ENCODE results near the gene TIMP1.

TIMP1 gene

DNA sequence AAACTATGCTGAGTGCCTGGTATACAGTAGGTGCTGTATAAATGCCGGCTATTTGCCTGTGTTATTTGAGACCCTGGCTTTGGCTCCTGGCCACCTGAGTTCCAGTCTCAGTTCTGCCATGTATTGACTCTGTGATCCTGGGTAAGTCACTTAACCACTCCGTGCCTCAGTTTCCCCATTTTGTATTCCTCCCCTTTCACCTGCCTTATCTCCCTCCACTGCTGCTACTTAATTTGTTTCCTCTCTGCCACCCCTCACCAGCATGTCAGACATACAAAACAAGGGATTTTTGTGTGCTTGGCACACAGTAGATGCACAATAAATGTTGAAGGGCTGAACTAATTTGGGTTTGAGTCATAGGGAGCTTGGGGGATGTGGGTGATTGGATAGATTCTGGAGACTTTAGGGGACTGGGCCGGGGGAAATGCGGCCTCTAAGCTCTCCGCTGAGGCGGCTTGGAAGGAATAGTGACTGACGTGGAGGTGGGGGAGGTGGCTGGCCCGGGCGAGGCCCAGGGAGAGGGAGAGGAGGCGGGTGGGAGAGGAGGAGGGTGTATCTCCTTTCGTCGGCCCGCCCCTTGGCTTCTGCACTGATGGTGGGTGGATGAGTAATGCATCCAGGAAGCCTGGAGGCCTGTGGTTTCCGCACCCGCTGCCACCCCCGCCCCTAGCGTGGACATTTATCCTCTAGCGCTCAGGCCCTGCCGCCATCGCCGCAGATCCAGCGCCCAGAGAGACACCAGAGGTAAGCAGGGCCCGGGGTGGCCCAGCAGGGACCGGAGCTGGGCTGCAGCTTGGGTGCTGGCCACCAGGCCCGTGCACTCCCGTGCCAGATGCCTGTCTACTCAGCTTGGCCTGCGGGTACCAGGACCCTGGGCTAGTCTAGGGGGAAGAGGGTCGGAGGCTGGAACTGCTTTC is at the start of gene TIMP1:
TSS of gene TIMP1 (plus strand) at position 706 of the 917 bp plus-strand sequence. CDS start 980 bp downstream, outside the sequence.
- no peaks in the 10 kb centered on the region for H3K9me3 ChIP-seq (ENCODE audit: control insufficient read depth, insufficient read depth, low read length)
- H3K36me3 ChIP-seq (ENCODE audit: insufficient read depth, low read length) = no peaks in the 10 kb centered on the region
- peak within 1 kb of the TSS; percentile 76 for H3K9ac ChIP-seq (ENCODE audit: low read depth, low read length)
- H3K4me1 ChIP-seq (ENCODE audit: insufficient read depth, low read length) = peaks cover 21% of the 10 kb centered on the region

DNA sequence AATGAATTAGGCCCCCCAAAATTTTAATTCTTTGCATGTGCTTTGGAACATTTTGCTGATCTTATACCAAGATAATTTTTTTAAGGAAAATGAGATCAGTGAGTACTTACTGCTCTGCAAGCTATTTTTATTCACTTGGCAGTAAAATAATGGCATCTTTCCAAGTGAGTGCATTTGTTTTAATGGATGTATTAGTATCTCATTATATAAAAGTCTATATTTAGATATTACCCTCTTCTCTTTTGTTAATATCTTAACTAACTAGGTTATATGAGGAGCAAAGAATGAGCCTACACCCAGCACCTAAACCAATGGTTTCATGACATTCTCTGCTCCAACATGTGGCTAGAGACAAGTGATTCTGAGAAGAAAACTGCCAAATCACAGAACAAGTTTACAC is 42.4 kb upstream of the TIMP1 start:
- H3K4me1 ChIP-seq (ENCODE audit: insufficient read depth, low read length) = peaks cover 5% of the 10 kb centered on the region; the same call in 1 of the 2 replicates
- no peaks in the 10 kb centered on the region for H3K36me3 ChIP-seq (ENCODE audit: insufficient read depth, low read length)
- no peaks in the 10 kb centered on the region for H3K9me3 ChIP-seq (ENCODE audit: control insufficient read depth, insufficient read depth, low read length)
- no peak overlapping the region for H3K9ac ChIP-seq (ENCODE audit: low read depth, low read length)

DNA sequence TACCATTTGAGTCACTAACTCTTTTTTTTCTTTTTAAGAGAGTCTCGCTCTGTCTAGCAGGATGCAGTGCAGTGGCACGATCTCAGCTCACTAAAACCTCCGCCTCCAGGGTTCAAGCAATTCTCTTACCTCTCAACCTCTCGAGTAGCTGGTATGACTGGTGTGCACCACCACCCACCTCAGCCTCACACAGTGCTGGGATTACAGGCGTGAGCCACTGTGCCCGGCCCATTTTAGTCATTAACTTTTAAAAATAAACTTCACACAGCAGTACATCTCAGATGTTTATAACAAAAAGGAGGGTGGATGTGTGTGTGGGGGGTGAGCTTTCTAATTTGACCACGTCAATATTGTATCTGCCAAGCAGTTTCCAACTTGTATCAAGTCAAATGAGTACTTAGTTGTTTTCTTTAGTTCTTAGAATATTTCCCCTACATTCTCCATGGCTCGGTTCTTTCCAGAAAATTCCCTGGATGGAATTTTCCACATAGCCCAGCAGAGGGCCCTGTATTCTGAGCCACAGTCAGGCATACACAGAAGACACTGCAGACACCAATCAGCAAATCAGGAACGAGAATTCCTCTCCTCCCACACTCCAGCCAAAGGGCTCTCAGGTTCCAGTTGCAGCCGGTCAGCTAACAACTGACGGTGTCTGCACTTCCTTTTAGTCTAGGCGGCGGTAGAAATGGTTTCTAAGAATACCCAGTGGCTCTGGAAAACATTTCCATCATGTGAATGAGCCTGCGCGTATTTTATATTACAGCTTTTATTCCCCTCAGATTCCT is 41.3 kb upstream of the TIMP1 start:
- Histone ChIP-seq H3K4me1 (ENCODE audit: insufficient read depth, low read length) (peaks cover 5% of the 10 kb centered on the region; the same call in 1 of the 2 replicates), H3K36me3 (ENCODE audit: insufficient read depth, low read length) (no peaks in the 10 kb centered on the region), H3K9me3 (ENCODE audit: control insufficient read depth, insufficient read depth, low read length) (no peaks in the 10 kb centered on the region), H3K9ac (ENCODE audit: low read depth, low read length) (no peak overlapping the region)

DNA sequence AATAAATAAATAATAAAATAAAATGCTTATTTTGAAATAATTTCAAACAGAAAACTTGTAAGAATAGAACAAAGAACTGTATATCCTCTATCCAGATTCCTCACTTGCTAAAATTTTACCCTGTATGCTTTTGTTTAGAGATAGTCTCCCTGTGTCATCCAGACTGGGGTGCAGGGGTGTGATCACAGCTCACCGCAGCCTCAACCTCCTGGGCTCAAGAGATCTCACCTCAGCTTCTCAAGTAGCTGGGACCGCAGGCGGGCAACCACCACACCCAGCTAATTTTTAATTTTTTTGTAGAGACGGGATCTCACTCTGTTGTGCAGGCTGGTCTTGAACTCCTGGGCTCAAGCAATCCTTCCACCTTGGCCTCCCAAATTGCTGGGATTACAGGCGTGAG is 38.7 kb upstream of the TIMP1 start:
- Histone ChIP-seq H3K9ac (ENCODE audit: low read depth, low read length) (no peak overlapping the region), H3K36me3 (ENCODE audit: insufficient read depth, low read length) (no peaks in the 10 kb centered on the region), H3K4me1 (ENCODE audit: insufficient read depth, low read length) (peaks cover 5% of the 10 kb centered on the region; the same call in 1 of the 2 replicates), H3K9me3 (ENCODE audit: control insufficient read depth, insufficient read depth, low read length) (no peaks in the 10 kb centered on the region)

DNA sequence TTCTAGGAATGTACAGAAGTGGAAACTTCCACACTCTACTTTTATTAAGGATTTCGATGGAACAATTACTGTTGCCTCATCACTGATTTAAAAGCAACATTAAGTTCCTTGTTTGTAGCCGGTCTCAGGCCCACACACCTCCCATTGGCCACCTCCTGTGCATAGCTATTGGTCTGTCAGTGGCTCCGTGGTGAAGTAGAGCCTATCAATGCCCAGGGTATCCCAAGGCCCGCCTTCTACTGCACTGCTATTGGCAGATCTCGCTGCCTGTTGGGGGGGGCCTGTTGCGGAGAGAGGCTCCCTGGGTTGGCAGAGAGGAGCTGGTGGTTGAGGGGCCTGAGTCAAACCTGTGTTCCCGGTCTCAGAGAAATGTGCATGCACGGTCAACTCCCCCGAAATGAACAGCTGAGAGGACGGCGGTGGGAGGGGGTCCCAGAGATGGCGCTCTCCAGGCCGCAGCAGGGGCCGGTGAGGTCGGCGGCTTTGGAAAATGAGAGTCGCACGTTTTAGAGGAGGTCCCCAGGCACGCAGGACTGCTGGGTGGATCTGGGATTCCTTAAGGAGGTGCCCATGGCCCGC is 26.1 kb upstream of the TIMP1 start:
- Histone ChIP-seq H3K36me3 (ENCODE audit: insufficient read depth, low read length) (no peaks in the 10 kb centered on the region), H3K9ac (ENCODE audit: low read depth, low read length) (peak overlapping the region; percentile 65)

DNA sequence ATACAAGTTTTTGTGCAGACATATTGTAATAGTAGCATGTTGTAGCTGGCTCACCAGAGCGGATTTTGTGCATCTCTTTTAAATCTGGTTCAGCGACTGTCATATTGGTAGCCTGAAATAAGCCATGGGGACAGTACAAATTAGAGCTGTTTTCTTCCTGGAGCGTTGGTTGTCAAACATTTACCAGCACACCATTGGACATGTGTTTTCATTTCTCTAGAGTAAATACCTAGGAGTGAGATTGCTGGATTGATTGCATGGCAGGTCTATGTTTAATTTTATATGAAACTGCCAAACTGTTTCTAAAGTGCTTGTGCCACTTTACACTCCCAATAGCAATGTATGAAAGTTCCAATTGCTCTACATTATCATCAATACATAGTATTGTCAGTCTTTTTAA is 23.8 kb upstream of the TIMP1 start:
- Histone ChIP-seq H3K9me3 (ENCODE audit: control insufficient read depth, insufficient read depth, low read length) (no peaks in the 10 kb centered on the region), H3K36me3 (ENCODE audit: insufficient read depth, low read length) (peaks cover 4% of the 10 kb centered on the region; the same call in 1 of the 2 replicates), H3K9ac (ENCODE audit: low read depth, low read length) (no peak overlapping the region), H3K4me1 (ENCODE audit: insufficient read depth, low read length) (peaks cover 3% of the 10 kb centered on the region; the same call in 1 of the 2 replicates)

More for the DNA sequence above, 26.1 kb upstream of the TIMP1 start:
- peaks cover 3% of the 10 kb centered on the region; the same call in 1 of the 2 replicates for H3K4me1 ChIP-seq (ENCODE audit: insufficient read depth, low read length)
- H3K9me3 ChIP-seq (ENCODE audit: control insufficient read depth, insufficient read depth, low read length) = no peaks in the 10 kb centered on the region

DNA sequence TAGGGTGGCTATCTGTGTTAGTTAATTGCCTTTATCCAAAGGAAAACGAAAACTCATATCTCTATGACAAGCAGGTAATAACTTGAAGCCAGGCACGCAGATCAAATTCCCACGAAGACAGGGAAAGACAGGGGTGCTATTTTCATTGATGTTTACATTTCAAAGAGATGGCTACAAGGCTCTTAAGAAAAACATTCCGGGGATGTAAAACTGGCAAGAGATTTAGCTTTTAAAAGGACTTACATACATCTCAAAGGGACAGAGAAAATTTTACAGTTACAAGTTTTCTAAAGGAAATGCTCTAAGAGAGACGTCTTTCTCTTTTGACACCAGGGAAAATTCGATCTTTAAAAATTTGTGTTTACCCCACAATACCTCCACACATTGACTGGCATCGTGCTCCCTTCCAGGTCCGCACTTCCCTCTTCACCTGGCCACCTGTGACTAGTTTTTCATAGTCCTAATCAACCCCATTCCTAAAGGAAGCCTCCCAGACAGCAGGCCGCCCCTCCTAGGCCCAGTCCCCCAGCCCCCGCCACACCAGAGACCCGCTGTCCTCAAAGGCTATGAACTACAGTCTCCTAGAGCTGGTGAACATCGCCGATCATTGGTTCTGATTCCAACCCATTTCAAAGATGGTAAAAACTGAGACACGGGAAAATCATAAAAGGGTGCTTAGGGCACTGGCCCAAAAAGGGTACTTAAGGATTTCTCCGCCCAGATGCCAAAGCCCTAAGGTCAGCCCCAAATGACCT is 21.9 kb upstream of the TIMP1 start:
- H3K9ac ChIP-seq (ENCODE audit: low read depth, low read length) = peak overlapping the region; percentile 67; the same call in 1 of the 2 replicates
- peaks cover 3% of the 10 kb centered on the region; the same call in 1 of the 2 replicates for H3K4me1 ChIP-seq (ENCODE audit: insufficient read depth, low read length)
- peaks cover 6% of the 10 kb centered on the region for H3K36me3 ChIP-seq (ENCODE audit: insufficient read depth, low read length)
- no peaks in the 10 kb centered on the region for H3K9me3 ChIP-seq (ENCODE audit: control insufficient read depth, insufficient read depth, low read length)

DNA sequence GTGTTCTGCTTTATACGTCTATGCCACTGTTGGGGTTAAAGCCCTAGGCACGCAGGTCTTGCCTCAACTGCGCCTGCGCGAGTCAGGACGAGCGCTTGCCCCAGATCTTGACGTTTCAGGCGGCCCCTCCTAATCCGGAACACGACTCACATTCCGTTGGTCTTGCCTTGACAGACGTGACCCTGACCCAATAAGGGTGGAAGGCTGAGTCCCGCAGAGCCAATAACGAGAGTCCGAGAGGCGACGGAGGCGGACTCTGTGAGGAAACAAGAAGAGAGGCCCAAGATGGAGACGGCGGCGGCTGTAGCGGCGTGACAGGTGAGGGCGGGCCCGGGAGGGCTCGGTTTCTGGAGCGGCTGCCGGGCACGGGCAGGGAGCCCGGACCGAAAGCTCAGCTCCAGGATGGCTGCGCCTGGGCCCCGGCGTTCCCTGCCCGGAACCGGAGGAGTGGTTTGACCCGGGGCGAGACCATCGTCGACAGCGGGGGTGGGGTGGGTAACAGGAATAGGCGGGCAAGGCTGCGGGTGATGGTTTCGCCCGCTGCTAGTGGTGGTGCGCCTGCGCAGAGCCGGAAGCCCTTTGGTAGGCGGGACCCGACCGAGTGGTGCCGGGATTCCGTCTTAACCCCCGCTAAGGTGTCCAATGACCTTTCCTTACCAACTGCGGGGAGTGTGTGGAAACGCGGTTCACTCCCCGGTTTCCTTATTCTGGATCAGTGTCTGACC is 21.1 kb upstream of the TIMP1 start, which contains the start of gene ARAF:
TSS of gene ARAF (plus strand) at position 272 of the 725 bp plus-strand sequence. CDS start 1,763 bp downstream, outside the sequence.
- Histone ChIP-seq H3K36me3 (ENCODE audit: insufficient read depth, low read length) (peaks cover 8% of the 10 kb centered on the region), H3K9ac (ENCODE audit: low read depth, low read length) (peak within 1 kb of the TSS; percentile 67), H3K9me3 (ENCODE audit: control insufficient read depth, insufficient read depth, low read length) (no peaks in the 10 kb centered on the region), H3K4me1 (ENCODE audit: insufficient read depth, low read length) (peaks cover 3% of the 10 kb centered on the region; the same call in 1 of the 2 replicates)

DNA sequence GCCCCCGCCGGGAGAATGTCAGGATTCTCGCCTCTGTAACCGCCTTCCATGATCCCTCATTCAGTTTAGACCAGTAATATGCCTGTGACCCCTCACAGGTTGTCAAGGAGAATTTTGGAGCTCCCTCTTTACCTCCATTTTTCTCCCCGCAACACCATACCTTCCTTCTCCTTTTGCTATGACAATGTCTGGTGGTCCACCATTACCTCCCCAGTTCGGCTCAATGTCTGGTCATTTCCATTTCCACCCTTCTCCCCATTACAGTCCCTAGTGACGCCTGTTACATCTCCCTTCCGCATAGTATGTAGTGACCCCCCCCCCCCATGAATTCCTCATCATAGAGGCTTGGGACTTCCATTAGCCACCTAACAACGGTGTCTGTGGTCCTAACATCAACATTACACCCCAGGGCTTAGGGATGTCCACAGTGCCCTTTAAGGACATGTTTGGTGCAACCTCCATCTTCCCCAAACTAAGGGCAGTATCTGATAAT is 20.5 kb upstream of the TIMP1 start:
- H3K36me3 ChIP-seq (ENCODE audit: insufficient read depth, low read length) = peaks cover 8% of the 10 kb centered on the region
- H3K9me3 ChIP-seq (ENCODE audit: control insufficient read depth, insufficient read depth, low read length) = no peaks in the 10 kb centered on the region
- peaks cover 3% of the 10 kb centered on the region; the same call in 1 of the 2 replicates for H3K4me1 ChIP-seq (ENCODE audit: insufficient read depth, low read length)
- H3K9ac ChIP-seq (ENCODE audit: low read depth, low read length) = peak overlapping the region; percentile 67

DNA sequence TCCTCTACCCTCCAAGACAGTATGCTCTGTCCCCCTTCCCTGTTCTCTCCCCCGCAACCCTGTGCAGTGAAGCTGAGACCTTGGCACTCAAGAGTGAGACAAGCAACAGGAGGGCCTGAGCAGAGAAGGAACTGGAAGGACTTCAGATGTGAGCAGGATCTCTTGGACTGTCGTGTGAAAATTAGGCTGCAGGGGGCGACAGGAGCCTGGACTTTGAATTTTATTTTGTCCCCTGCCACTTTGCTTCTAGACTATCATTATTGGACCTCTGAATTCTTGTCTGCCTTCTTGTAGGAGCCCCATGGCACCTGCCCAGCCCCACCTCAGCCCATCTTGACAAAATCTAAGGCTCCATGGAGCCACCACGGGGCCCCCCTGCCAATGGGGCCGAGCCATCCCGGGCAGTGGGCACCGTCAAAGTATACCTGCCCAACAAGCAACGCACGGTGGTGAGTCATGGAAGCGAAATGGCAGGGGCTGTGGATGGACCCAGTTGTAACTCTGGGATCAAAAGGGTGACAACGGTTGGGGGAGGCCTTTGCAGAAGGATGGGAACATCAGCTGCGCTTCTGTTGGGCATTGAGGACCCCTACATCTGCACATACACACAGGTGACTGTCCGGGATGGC is 19.5 kb upstream of the TIMP1 start:
- Histone ChIP-seq H3K4me1 (ENCODE audit: insufficient read depth, low read length) (peaks cover 3% of the 10 kb centered on the region; the same call in 1 of the 2 replicates), H3K36me3 (ENCODE audit: insufficient read depth, low read length) (peaks cover 8% of the 10 kb centered on the region), H3K9ac (ENCODE audit: low read depth, low read length) (no peak overlapping the region)

DNA sequence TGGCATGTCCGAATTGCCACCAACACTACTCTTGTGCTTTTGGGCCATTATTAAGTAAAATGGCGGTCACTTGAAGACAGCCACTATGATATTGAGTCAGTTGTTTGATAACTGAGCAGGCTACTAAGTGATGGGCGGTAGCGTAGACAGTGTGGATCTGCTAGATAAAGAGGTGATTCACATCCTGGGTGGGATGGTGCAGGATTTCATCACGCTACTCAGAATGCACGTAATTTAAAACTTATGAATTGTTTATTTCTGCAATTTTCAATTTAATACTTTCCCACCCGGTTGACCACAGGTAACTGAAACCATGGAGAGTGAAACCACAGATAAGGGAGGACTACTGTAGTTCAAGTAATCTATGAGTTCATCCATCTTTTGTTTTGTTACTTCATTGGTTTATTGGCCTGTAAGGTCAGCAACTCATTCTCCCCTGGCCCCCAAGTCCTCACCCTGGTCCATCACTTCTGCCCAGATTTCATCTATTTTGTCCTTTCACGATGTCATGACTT is 18.4 kb upstream of the TIMP1 start:
- Histone ChIP-seq H3K36me3 (ENCODE audit: insufficient read depth, low read length) (peaks cover 10% of the 10 kb centered on the region), H3K9me3 (ENCODE audit: control insufficient read depth, insufficient read depth, low read length) (no peaks in the 10 kb centered on the region), H3K4me1 (ENCODE audit: insufficient read depth, low read length) (peaks cover 3% of the 10 kb centered on the region; the same call in 1 of the 2 replicates), H3K9ac (ENCODE audit: low read depth, low read length) (no peak overlapping the region)

More for the DNA sequence above, 19.5 kb upstream of the TIMP1 start:
- H3K9me3 ChIP-seq (ENCODE audit: control insufficient read depth, insufficient read depth, low read length) = no peaks in the 10 kb centered on the region

DNA sequence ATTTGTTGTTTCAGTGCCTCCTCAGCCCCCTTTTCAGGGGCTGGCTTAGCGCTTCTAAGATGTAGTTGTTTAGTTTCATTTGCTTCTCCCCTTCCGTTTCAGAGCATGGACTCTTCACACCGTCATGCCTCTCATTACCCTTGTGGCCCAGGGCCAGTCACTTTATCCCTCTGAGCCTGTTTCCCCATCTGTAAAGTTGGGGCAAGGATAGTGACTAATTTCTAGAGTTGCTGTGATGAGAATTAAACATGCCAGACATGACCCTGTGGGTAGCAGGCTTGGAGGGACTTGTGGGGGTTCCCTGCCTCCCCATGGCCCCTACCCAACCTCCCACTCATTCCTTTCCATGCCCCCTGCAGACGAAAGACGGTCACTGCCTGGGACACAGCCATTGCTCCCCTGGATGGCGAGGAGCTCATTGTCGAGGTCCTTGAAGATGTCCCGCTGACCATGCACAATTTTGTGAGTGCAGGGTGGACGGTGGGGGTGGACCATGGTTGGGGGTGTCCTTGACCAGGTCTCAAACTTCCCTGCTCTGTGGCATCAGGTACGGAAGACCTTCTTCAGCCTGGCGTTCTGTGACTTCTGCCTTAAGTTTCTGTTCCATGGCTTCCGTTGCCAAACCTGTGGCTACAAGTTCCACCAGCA is 17.7 kb upstream of the TIMP1 start:
- H3K4me1 ChIP-seq (ENCODE audit: insufficient read depth, low read length) = peaks cover 3% of the 10 kb centered on the region; the same call in 1 of the 2 replicates
- H3K36me3 ChIP-seq (ENCODE audit: insufficient read depth, low read length) = peaks cover 15% of the 10 kb centered on the region
- no peak overlapping the region for H3K9ac ChIP-seq (ENCODE audit: low read depth, low read length)
- H3K9me3 ChIP-seq (ENCODE audit: control insufficient read depth, insufficient read depth, low read length) = no peaks in the 10 kb centered on the region

All from ES-I3 (cell line).